GM18951 (cell line): ENCODE measurements around the gene ELN.
"Not testable (repeated sequence)": the region's sequence is repeated elsewhere in the genome, so short reads cannot be mapped to it uniquely, and the experiment has no call there.

Source experiments
- POLR2A ChIP-seq: IDR thresholded peaks from 4 replicates; pipeline ENCODE4 v1.6.1; 2011; ENCODE audit warnings: mild to moderate bottlenecking; ENCODE audit not compliant: insufficient read length, insufficient read depth; ENCODE audit errors: extremely low read depth
- in situ Hi-C: fragments of 300-500 bp; cut with MboI; formaldehyde crosslinking; loops from one replicate; pipeline ENCODE4 v1.12.0; 2022; ENCODE audit warnings: low sequenced_read_pairs, mixed read lengths, inconsistent platforms; ENCODE audit not compliant: unreplicated experiment

ELN gene

DNA sequence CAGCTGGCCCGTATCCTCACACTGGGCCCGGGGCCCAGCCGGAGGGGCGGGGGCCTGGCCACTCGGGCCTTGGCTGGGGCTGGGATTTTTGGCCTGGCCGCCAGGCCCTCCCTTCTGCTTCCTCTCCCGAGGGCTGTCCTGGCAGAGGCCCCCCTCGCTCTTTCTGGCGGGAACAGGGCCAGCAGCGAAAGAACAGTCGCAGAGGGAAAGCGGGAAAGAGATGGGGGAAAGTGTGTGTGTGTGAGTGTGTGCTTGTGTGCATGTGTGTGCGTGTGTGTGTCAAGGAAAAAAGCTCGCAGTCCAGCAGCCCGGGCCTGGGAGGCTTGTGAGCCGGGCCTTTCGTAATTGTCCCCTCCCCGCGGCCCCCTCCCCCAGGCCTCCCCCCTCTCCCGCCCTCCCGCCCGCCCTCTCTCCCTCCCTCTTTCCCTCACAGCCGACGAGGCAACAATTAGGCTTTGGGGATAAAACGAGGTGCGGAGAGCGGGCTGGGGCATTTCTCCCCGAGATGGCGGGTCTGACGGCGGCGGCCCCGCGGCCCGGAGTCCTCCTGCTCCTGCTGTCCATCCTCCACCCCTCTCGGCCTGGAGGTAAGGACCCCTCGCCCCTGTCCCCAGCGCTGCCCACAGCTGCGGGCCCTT, at the start of gene ELN:
Gene ELN, plus strand, starts transcription at position 491 of the 638 bp plus-strand sequence. Its CDS starts 15 bp downstream, at position 506.
- TF ChIP-seq POLR2A, result no peak
- in situ Hi-C loops, result no loop called here

DNA sequence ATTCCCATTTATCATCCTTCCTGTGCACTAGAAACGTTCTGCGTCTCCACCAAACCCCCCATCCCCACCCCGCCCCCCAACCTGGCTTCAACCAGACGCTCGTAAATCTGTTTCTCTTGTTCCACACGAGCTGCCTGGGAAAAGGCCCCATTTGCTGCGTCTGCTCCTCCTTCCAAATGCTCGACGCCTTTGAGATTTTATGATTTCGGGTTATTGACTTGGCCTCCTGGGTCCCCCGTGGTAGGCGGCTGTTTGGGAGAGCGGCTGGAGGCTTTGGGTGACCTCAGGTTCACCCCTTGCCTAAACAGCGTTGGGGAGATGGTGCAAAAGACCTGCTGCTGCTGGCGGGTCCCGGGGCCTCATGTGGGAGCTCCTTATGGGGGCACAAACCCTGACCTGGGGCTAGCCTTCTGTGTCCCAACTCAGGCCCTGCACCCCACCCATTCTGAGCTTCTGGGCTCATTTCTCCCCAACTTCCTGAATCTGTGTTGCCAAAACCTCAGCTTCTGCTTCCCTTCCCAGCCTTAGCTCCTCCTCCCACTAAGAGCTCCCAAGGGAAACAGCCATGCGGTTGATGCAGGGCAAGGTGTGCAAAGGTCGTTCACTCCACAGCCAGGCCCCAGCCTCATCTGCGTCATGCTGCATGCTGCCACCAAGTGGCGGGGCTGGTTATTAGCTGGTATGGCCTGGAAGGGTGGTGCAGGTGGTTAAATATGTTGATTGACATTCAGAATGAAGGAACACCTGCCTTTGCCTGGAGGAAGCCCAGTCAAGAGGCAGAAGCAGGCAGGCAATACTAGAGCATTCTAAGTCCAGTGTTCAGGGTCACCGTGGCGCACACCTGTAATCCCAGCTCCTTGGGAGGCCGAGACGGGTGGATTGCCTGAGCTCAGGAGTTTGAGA, 49.1 kb upstream of the ELN start:
- in situ Hi-C loops, result no loop called here
- no peak for TF ChIP-seq POLR2A

GRCh38 chr7:73979656-73980055, 48.3 kb upstream of the ELN start:
- in situ Hi-C loops, result not testable (repeated sequence)

DNA sequence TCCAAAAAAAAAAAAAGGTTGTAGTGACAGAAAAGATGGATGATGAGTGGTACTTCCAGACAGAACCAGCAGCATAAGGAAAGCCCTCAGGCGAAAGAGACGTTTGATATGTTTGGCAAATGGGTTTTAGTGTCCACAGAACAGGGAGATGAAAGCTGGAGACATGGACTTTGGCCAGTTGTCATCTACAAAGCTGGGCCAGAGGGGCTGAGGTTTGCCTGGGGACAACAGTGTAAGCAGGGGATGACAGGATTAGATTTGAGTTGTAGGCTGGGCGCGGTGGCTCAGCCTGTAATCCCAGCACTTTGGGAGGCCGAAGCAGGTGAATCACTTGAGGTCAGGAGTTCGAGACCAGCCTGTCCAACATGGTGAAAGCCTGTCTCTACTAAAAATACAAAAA, 47.8 kb upstream of the ELN start:
- TF ChIP-seq POLR2A, result no peak
- in situ Hi-C loops, result no loop called here

DNA sequence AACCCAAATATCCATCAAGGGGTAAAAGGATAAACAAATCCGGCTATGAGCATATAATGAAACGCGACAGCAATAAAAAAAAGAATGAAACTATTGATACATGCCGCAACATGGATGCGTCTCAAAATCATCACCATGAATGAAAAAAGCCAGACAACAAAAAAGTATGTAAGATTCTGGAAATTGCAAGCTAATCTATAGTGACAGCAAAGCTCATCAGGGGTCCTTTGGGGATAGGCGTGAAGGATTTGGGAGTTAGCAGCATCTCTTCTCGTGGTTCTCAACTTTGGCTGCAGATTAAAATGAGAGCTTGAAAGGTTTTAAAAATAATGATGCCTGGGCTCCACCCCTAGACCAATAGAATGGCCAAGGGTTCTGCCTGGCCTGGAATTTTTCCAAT, 46.0 kb upstream of the ELN start:
- in situ Hi-C loops, result no loop called here
- no peak for TF ChIP-seq POLR2A

DNA sequence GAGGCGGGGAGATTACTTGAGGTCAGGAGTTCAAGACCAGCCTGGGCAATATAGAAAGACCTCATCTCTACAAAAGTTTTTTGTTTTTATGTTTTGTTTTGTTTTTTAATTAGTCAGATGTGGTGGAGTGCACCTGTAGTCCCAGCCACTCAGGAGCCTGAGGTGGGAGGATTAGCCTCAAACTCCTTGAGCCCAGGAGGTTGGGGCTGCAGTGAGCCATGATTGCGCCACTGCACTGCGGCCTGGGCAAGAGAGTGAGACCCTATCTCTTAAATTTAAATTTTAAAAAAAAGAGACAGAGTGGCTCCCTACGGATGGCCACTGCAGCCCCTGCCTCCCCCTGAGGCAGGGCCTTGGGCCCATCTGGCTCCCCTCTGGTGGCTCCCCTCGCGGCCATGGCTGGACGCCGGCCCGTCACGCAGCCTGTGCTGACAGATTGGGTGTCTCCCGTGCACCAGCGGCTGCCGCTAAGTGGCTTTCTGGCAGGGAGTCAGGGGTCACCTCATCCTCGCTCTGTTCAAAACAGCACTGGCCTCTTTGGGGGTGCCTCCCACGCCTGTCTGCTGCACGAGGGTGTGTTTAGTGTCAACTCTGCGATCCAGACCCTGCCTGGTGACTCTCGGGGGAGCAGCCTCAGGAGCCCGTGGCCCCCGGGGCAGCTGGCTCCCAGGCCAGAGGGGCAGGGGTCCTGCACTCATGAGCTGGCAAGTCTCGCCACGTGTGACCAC, 44.4 kb upstream of the ELN start:
- in situ Hi-C loops, result no loop called here
- TF ChIP-seq POLR2A, result no peak

DNA sequence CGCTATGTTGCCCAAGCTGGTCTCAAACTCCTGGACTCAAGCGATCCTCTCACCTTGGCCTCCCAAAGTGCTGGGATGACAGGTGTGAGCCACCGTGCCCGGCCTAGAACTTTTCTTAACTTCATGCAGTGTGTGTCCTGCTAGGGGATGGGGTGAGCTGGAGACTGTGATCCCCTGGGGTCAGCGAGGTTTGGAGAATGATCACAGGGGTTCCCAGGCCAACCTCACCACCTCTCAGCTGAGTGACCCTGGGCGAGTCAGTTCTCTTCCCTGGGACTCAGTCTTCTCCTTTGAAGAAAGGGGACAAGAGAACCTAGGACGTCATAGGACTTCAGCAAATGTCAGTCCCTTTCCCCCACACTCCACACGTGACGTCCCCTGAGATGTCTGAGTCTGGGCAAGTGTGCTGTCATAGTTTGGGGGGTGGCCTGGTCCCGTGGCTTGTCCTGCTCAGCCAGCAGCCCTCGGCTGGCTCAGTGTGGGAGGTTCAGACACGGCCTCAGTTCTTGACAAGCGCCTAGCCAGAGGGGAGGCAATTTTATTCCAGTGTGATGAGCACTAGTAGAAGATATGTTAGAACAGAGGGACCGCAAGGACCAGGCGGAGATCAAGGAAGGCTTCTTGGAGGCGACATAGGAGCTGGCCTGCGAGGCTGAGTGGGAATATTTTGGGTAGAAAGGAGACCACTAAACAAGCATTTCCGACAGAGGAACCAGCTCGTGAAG, 43.3 kb upstream of the ELN start:
- TF ChIP-seq POLR2A, result no peak
- in situ Hi-C loops, result no loop called here

- TF ChIP-seq POLR2A, result no peak
- in situ Hi-C loops, result no loop called here
These were observed 42.2 kb upstream of the ELN start for GRCh38 chr7:73985737-73986141.

GRCh38 chr7:73986158-73986631, 41.8 kb upstream of the ELN start:
- in situ Hi-C loops, result no loop called here
- no peak for TF ChIP-seq POLR2A

- in situ Hi-C loops, result no loop called here
- no peak for TF ChIP-seq POLR2A
These were observed 40.7 kb upstream of the ELN start for GRCh38 chr7:73987298-73987697.

- in situ Hi-C loops, result no loop called here
- TF ChIP-seq POLR2A, result no peak
These were observed 39.8 kb upstream of the ELN start for GRCh38 chr7:73988197-73988596.

DNA sequence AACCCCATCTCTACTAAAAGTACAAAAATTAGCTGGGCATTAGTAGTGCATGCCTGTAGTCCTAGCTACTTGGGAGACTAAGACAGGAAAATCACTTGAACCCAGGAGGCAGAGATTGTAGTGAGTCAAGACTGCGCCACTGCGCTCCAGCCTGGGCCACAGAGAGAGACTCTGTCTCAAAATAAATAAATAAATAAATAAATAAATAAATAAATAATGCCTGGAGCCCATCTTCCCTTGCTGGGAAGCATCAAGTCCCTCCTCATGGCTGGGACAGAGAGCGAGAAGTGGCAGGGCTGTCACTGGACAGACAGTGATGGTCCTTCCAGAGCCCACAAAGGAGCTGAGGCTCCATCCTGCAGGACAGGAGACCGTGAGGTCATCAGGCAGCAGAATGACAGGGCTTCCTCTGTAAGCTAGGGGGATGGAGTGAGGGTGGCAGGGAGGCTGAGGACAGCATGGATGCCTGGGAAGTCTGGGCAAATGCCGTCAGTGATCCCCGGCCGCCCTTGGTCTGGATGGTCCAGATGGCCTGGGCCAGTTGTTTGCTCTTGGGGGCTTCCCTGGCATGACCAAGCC, 36.4 kb upstream of the ELN start:
- in situ Hi-C loops, result no loop called here
- no peak for TF ChIP-seq POLR2A
